NCI-H2196 treated with DMSO at 0.1 percent for 48 hours (cell line): ENCODE measurements around the gene IGF2BP3.
"Not testable (repeated sequence)": the region's sequence is repeated elsewhere in the genome, so short reads cannot be mapped to it uniquely, and the experiment has no call there.

ENCODE experiments used
- DNase-seq: peaks from one replicate; lab custom pipeline; 2025; ENCODE audit not compliant: unreplicated experiment; lab: John Stamatoyannopoulos, UW

IGF2BP3 gene

DNA sequence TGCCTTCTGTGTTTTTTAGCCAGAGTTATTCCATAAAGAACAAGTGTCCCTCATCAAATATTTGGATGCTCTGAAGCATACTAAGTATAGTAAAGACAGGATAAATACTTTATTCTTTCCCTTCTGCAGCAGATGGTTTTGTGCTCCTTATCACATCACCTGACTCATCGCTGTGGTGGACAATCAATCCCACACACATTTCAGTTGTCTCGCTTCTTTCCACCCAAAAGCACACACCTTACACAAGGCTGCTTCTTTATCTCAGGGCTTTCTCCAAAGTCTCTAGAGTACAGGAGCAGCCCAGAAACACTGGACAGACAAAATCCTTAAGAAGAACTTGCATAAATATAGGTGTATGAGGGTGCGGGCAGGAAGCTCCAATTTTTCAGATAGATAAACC is 43.4 kb downstream of the IGF2BP3 start:
- no peak for DNase-seq

DNA sequence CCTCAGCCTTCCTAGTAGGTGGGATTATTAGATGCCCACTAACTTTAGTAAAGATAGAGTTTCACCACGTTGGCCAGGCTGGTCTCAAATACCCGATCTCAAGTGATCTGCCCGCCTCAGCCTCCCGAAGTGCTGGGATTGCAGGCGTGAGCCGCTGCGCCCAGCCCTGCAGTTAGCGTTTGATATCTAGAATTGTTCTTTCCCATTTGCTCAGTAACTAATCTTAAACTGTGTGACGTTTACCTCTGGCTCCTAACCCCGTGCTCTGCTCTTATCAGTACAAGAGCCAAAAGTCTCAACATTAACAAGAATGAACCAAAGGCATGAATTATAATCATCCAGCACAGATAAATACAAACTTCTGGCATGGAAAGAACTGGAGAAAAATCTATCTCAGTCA is 47.4 kb downstream of the IGF2BP3 start:
- DNase-seq = no peak

GRCh38 chr7:23422384-23422783 is 47.9 kb downstream of the IGF2BP3 start:
- DNase-seq = no peak

DNA sequence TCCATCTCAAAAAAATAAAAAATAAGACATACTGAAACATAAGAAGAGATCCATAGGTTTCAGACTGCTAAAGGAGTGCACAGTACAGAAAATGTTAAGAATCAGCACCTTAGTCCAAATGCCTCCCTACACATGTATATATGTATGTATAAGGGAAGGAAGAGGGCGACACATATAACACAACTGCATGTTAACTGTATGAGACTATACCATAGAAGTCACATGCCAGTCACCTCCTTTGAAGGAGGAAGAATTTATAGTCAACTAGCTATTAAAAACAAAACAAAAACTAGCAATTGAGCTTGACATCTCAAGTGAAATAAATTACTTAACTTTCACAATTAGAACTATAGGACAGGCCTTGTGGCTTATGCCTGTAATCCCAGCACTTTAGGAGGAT is 50.4 kb downstream of the IGF2BP3 start:
- no peak for DNase-seq

DNA sequence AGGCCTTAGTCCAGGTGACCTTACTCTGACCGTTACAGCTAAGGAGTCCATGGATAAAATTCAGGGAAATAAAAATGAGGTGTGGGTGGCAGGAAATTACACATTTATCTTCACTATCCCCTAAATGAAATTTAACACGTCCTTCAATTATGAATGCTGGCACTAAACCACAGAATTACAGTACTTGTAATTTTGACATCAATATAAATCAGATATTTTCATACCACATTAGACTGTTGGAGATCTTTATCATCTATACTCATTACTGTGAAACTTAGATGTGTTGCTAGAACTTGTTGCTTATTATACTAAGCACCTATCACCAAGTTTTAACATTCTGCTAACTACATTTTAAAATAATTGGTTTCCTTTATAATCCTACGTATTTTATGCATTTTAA is 51.1 kb downstream of the IGF2BP3 start:
- DNase-seq = no peak

- no peak for DNase-seq
These were observed 52.2 kb downstream of the IGF2BP3 start for GRCh38 chr7:23418046-23418445.

DNA sequence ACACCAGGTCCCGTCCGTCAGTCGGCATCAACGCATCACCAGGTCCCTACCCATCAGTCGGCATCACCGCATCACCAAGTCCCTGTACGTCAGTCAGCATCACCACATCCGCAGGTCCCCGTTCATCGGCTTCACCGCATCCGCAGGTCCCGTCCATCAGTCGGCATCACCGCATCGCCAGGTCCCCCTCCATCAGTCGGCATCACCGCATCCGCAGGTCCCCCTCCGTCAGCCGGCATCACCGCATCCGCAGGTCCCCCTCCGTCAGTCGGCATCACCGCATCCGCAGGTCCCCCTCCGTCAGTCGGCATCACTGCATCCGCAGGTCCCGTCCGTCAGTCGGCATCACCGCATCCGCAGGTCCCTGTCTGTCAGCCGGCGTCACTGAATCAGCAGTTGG is 55.1 kb downstream of the IGF2BP3 start:
- no peak for DNase-seq

DNA sequence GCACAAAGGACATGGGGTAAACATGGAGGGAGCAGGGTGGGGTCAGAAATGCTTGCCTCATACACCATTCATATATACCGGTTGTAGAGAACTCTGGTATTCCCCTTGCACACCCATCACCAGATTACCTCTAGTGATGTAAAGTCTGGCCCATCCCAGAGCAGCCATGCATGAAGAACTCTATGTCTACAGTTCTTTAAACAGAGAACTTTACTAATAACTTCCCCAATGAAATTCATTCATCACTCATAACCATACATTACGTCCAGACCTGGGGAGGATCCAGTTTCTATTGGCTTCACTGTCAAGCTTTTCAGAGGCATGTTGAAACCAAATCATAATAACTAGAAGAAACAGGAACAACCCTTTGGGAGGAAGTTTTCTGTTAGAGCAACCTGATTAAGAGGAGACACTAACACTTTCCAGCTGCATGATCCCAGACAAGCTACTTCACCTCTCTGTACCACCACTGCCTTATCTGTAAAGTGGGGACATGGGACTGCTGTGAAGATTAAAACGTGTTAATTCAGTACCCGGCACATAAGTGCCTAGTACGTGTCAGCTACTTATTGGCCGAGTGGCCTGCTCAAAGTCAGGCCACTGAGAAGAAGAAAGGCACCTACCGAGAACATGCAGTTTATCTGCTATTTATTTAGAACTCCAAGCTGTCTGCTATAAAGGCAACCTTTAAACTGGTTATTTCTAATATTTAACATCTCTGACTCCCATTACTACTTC is 59.7 kb downstream of the IGF2BP3 start:
- no peak for DNase-seq

DNA sequence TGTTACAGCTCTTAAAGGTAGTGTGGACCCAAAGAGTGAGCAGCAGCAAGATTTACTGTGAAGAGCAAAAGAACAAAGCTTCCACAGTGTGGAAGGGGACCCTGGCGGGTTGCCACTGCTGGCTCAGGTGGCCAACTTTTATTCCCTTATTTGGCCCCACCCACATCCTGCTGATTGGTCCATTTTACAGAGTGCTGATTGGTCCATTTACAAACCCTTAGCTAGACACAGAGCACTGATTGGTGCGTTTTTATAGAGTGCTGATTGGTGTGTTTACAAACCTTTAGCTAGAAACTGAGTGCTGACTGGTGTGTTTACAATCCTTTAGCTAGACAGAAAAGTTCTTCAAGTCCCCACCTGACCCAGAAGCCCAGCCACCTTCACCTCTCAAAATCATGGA is 63.7 kb downstream of the IGF2BP3 start:
- DNase-seq = not testable (repeated sequence)

DNA sequence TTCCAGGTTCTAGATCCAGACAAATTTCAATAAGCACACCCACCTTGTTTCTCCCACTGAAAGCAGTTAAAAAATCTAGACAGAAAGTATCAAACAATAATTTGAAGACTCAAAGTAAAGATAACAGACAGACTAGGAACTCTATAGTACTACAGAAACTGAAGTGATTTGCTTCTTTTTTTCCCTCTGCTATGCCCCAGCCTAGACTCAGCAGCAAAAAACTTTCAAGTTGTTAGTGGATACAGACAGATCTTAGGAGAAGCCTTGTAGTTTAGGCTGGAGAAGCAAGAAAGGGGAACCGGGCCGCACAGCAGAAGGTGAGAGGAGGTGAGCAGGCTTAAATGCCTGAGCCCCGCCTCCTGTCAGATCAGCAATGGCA is 65.1 kb downstream of the IGF2BP3 start:
- no peak for DNase-seq

- no peak for DNase-seq
These were observed 65.6 kb downstream of the IGF2BP3 start for GRCh38 chr7:23404546-23405239.

DNA sequence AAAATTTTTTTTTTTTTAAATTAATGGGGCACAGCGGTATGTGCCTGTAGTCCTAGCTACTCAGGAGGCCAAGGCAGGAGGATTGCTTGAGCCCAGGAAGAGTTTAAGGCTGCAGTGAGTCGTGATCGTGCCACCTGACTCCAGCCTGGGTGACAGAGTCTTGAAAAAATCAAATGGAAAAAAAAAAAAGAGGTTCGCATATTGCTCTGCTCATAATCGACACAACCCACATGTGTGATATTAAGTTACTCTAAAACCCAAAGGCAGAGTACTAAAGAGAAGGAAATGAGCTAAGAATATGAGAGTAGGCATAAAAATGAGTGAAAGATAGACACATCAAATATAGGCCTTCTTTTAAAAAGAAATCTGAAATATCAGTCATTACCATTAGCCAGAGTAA is 66.3 kb downstream of the IGF2BP3 start:
- no peak for DNase-seq

DNA sequence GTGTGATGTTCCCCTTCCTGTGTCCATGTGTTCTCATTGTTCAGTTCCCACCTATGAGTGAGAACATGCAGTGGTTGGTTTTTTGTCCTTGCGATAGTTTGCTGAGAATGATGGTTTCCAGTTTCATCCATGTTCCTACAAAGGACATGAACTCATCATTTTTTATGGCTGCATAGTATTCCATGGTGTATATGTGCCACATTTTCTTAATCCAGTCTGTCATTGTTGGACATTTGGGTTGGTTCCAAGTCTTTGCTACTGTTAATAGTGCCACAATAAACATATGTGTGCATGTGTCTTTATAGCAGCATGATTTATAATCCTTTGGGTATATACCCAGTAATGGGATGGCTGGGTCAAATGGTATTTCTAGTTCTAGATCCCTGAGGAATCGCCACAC is 72.2 kb downstream of the IGF2BP3 start:
- not testable (repeated sequence) for DNase-seq

GRCh38 chr7:23397241-23397640 is 73.0 kb downstream of the IGF2BP3 start:
- DNase-seq = no peak

GRCh38 chr7:23396222-23397015 is 73.9 kb downstream of the IGF2BP3 start:
- no peak for DNase-seq

GRCh38 chr7:23394488-23395171 is 75.7 kb downstream of the IGF2BP3 start:
- DNase-seq = peak; percentile 30

DNA sequence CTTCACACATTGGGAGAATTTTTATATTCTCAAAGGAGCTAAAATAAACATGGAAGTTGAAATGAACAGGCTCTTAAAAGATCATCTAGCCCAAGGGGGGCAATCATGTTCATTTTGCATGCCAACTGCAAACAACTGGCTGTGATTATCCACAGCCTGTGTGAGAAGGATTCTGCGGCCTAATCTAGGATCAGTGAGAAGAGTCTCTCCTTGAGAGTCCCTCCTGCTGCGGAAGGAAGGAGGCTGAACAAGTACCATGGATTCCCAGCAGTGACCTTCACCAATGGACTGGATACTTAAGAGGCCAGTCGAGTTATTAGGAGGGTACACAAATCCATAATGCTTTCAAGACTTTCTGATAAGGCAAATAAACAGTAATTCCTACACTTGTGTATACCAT is 76.7 kb downstream of the IGF2BP3 start:
- no peak for DNase-seq

DNA sequence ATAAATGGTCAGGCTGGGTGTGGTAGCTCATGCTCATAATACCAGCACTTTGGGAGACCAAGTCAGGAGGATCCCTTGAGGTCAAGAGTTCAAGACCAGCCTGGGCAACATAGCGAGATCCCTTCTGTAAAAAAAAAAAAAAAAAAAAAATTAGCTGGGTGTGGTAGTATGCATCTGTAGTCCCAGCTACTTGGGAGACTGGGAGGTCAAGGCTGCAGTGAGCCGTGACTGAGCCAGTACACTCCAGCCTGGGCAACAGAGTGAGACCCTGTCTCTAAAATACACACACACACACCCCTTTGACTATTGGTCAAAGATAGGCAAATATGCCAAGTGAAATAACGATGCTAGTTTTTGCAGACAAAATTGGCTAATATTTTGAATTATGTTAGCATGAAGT is 80.6 kb downstream of the IGF2BP3 start:
- DNase-seq = no peak

DNA sequence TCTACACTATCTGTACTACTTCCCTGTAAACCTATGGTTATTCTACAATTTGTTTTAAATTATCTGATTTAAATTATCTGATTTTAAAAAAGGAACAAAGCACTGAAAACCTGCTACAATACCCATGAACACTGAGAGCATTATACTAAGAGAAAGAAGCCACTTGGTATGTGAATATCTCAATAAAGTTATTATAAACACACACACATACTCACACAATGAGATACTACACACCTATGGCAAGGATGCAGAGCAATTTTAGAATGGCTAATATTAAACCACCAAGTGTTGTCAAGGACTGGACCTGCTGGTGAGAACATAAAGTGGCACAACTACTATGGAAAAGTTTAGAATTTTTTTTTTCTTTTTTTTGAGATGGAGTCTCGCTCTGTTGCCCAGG is 82.7 kb downstream of the IGF2BP3 start:
- DNase-seq = no peak

DNA sequence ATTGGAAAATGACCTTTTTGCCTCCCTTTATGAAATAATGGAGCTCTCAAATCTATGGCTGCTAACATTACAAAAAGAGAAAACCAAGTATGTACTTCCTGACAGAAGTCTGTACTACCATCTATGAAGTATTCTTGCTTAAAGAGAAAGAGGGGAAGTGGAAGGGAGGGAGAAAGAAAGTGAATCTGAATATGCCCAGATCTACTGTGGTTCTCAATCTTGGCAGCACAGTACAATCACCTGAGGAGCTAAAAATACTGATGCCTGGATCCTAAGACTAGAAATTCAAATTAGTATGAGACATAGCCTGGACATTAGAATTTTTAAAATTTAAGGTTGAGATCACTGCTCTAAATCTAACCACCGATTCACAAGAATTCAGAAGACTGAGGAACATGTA is 85.2 kb downstream of the IGF2BP3 start:
- no peak for DNase-seq

GRCh38 chr7:23383225-23383624 is 87.1 kb downstream of the IGF2BP3 start:
- DNase-seq = no peak
